Measurements from ENCODE around the gene DENND4A.
"Not testable (repeated sequence)": the region's sequence is repeated elsewhere in the genome, so short reads cannot be mapped to it uniquely, and the experiment has no call there.

The DENND4A gene

GRCh38 chr15:65787260-65787659 is 4.8 kb downstream of the DENND4A start:
- DNase-seq = no peak

GRCh38 chr15:65785151-65785550 is 6.9 kb downstream of the DENND4A start:
- no peak for DNase-seq

DNA sequence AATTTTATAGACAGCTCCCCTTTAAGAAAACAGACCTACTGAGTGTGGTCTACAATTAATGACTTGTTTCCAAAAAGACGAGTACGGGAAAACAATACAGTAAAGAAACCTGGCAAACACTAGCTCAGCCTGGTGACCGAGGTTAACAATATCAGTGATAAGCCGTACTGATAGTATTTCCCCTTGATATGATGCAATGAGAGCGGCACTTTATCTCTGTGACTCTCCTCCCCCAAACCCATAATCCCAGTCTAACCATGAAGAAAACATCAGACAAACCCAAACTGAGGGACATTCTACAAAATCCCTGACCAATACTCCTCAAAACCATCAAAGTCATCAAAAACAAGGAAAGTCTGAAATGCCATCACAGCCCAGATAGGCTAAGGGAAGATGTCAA is 8.2 kb downstream of the DENND4A start:
- DNase-seq = no peak

DNA sequence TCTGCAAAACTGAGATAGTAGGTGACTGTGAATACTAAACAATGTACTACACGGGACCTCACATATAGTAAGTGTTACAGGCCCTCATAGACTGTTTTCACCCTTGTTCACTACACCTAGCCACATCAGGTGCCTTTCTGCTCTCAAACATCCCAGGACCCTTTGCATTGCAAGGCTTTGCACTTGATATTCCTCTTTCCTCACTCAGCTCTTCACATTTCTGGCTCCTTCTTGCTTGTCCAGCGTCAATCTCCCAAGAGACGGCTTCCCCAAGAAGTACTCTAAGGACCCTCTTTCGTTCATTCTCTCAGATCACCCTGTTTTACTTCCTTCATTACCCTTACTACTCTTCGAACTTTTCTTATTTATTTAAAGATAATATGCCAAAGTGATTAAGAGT is 10.0 kb downstream of the DENND4A start:
- DNase-seq = no peak

GRCh38 chr15:65778701-65779100 is 13.4 kb downstream of the DENND4A start:
- not testable (repeated sequence) for DNase-seq

- no peak for DNase-seq
Observed at GRCh38 chr15:65778269-65778668, 13.8 kb downstream of the DENND4A start.

DNA sequence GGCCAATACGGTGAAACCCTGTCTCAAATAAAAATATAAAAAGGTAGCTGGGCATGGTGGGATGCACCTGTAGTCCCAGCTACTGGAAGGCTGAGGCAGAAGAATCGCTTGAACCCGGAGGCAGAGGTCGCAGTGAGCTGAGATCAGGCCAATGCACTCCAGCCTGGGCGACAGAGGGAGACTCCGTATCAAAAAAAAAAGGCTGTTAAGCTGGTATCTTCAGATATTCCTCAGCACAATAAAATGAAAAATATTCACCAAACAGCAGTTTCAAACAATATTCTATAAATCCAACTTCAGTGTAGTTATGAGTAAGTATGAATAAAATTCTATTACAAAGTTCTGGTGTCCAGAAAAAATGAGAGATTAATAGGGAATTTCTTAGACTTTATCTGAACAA is 14.2 kb downstream of the DENND4A start:
- DNase-seq = no peak

- DNase-seq = no peak
Observed at GRCh38 chr15:65777053-65777452, 15.0 kb downstream of the DENND4A start.

DNA sequence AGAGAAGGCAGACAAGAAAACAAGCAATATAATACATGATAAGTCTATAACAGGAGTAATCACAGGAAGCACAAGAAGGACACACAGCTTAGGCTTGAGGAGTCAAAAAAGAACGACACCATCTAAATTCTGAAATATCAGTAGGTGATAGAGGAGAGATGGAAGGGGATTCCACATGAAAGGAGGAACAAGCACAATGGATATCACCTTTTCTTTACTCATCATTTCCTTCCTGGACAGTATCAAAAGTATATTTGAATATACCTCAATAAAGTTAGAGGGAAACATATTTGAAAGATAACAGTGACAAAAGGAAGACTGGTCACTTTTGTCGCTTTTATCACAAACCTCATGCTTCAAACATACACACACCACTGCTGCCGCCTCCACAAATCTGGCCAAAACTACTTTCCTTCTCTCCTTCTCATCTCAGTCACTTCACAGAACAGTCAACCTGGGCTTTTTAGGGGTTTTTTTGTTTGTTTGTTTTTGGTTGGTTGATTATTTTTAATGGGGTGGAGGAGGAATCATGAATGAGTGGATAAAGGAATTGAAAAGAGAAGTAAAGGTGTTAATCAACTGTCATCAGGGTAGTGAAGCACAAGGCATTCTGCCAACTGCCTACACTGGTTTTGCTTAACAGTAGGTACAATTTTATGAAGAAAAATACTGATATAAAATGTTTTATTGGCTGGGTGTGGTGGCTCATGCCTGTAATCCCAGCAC is 18.5 kb downstream of the DENND4A start:
- DNase-seq = no peak

GRCh38 chr15:65772930-65773329 is 19.2 kb downstream of the DENND4A start:
- no peak for DNase-seq

DNA sequence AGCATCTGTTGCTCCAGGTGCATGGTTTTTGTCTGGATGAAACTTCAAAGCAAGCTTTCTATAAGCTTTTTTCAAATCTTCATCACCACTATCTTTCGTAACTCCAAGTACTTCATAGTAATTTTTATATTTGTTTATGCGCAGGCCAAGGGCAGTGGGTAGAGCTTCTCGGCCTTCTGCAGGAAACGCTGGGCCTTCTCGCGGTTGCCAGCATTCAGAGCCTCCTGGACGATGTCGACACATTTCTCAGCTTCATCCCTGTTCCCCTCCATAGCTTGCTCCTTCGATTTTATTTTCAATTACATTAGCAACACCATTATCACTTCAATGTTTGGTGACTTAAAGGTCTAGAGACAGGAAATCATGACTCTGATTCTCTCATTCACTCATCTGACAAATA is 20.2 kb downstream of the DENND4A start:
- DNase-seq = no peak

DNA sequence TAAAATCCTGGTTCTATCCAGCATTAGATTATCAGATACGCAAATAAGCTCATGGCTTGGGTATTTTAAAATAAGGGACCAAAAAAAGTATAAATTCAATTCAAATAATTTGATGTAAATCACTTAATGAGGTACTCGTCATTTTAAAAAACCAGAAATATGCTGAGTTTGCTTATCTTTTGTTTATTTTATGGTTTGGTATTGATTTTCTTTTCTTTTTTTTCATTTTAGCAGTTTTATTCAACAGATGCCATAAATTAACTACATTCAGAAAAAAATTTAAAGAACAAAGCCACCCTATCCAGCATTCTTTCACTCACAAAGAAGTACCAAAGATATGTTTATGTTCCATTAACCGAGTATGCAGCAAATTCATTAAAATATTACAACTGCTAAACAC is 22.6 kb downstream of the DENND4A start:
- DNase-seq = no peak

- DNase-seq = no peak
Observed at GRCh38 chr15:65767895-65768294, 24.2 kb downstream of the DENND4A start.

GRCh38 chr15:65767264-65767595 is 24.9 kb downstream of the DENND4A start:
- DNase-seq = no peak

- DNase-seq = no peak
Observed at GRCh38 chr15:65766422-65767263, 25.4 kb downstream of the DENND4A start.

- no peak for DNase-seq
Observed at GRCh38 chr15:65765106-65765505, 27.0 kb downstream of the DENND4A start.

DNA sequence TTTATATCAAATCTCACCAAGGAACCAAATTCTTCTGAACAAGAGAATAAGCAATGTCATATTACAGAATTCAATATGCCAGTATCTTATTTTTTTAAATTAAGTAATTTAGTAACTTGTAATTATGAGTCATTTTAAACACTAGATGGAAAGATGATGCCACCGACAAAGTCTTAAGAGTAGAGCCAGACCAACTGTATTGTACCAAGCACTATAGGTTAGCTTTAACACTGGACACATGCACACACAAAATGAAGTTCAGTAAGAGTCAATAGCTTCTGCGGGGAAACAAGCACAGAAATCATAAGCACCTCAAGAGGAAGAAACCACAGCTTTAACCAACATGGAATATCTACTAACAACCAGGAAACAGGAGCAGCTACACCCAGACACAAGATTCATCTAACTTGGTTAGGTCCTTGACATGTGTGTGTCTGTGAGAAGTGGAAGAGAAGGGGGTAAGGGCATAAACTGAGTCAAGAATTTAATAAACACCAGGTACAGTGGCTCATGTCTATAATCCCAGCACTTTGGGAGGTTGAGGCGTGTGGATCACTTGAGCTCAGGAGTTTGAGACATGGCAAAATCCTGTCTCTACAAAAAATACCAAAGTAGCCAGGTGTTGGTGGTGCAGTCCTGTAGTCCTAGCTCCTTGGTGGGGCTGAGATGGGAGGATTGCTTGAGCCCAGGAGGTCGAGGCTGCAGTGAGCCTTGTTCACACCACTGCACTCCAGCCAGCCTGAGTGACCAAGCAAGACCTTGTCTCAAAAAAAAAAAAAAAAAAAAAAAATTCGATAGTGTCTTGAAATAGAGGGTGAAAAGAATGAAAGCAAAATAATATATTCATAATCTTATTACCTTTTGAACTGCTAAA is 28.9 kb downstream of the DENND4A start:
- DNase-seq = no peak

DNA sequence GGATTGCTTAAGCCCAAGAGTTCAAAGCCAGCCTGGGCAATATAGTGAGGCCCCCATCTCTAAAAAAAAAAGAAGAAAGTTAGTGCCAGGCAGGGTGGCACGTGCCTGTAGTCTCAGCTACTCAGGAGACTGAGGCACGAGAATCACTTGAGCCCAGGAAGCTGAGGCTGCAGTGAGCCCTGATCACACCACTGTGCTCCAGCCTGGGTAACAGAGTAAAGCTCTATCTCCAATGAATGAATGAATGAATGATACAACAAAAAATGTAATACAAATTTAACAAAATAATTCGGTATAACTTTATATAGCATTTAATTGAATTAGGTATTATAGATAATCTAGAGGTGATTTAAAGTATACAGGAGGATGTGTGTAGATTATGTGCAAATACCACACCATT is 29.7 kb downstream of the DENND4A start:
- DNase-seq = no peak

GRCh38 chr15:65761210-65761926 is 30.7 kb downstream of the DENND4A start:
- no peak for DNase-seq

DNA sequence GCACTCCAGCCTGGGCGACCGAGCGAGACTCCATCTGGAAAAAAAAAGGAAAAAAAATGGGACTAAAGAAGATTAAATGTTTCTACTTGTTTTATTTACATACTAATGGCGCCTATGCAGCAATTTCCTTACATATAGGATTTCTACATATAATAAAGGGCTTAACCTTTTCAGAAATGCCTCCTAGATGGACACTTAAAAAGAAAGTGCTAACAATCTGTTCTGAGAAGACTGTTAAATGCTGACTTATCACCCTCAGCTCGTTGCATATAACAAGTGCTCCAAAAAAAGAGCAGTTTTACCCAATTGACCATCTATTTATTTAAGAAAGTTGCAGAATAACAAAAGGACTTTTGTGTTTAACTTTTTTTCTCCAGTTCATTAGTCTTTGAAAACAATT is 32.7 kb downstream of the DENND4A start:
- DNase-seq = no peak

- no peak for DNase-seq
Observed at GRCh38 chr15:65758242-65758641, 33.9 kb downstream of the DENND4A start.

- no peak for DNase-seq
Observed at GRCh38 chr15:65757256-65757655, 34.8 kb downstream of the DENND4A start.

- no peak for DNase-seq
Observed at GRCh38 chr15:65752151-65752700, 39.9 kb downstream of the DENND4A start.
